Neuronal stem cell (in vitro differentiated cells): ENCODE results near the gene RNGTT.

Source experiments
- DNase-seq: peaks from one replicate; pipeline ENCODE4 v3.0.0-alpha.2; 2013; ENCODE audit warnings: low spot score
- H2AFZ ChIP-seq: one replicate; pipeline ENCODE4 v1.6.1; 2013; ENCODE audit warnings: mild to moderate bottlenecking, low read length, inconsistent platforms
- H2AK5ac ChIP-seq: 2 replicates; pipeline ENCODE4 v1.6.1; 2013; ENCODE audit warnings: low read depth, mild to moderate bottlenecking, inconsistent platforms, low read length, moderate library complexity, mixed read lengths
- H2BK120ac ChIP-seq: 2 replicates; pipeline ENCODE4 v1.6.1; 2013; ENCODE audit warnings: low read depth, mild to moderate bottlenecking, inconsistent platforms, low read length, moderate library complexity, mixed read lengths
- H2BK12ac ChIP-seq: one replicate; pipeline ENCODE4 v1.6.1; 2013; ENCODE audit warnings: low read length, inconsistent platforms
- H2BK15ac ChIP-seq: 2 replicates; pipeline ENCODE4 v1.6.1; 2013; ENCODE audit warnings: mild to moderate bottlenecking, low read length, inconsistent platforms, mixed read lengths
- H2BK5ac ChIP-seq: one replicate; pipeline ENCODE4 v1.6.1; 2013; ENCODE audit warnings: inconsistent platforms, mild to moderate bottlenecking, low read length, moderate library complexity
- H3K14ac ChIP-seq: one replicate; pipeline ENCODE4 v1.6.1; 2013; ENCODE audit warnings: low read length, inconsistent platforms
- H3K18ac ChIP-seq: 2 replicates; pipeline ENCODE4 v1.6.1; 2013; ENCODE audit warnings: low read length, inconsistent platforms
- H3K23ac ChIP-seq: 2 replicates; pipeline ENCODE4 v1.6.1; 2013; ENCODE audit warnings: low read depth, mild to moderate bottlenecking, mixed read lengths, low read length, inconsistent platforms; ENCODE audit not compliant: poor library complexity
- H3K27ac ChIP-seq: replicated peaks from 3 replicates; pipeline ENCODE4 v1.5.1; 2013; ENCODE audit warnings: low read length, inconsistent platforms
- H3K27me3 ChIP-seq, 3 experiments: 2 replicates each; pipeline ENCODE4 v1.6.1; 2013; ENCODE audit warnings: low read length in 3 of 3, mild to moderate bottlenecking in 2 of 3, inconsistent platforms in 1 of 3, low read depth in 1 of 3, mixed read lengths in 1 of 3, moderate library complexity in 1 of 3; ENCODE audit not compliant: control insufficient read depth in 3 of 3, insufficient read depth in 3 of 3
- H3K36me3 ChIP-seq, 2 donors: replicated peaks in 1 of 2; 2 replicates each; pipeline ENCODE4 v1.6.1; 2013; ENCODE audit warnings: low read length in 2 of 2; ENCODE audit not compliant: control insufficient read depth in 2 of 2, insufficient read depth in 2 of 2
- H3K4ac ChIP-seq: 2 replicates; pipeline ENCODE4 v1.6.1; 2013; ENCODE audit warnings: inconsistent platforms, mild to moderate bottlenecking, low read length, moderate library complexity
- H3K4me1 ChIP-seq, 2 donors: 1 replicate in 1 of 2; 2 replicates in 1 of 2; pipeline ENCODE4 v1.6.1; 2013; ENCODE audit warnings: low read length in 2 of 2, low read depth in 1 of 2; ENCODE audit not compliant: control insufficient read depth in 2 of 2, insufficient read depth in 1 of 2
- H3K4me2 ChIP-seq: one replicate; pipeline ENCODE4 v1.6.1; 2013; ENCODE audit warnings: mild to moderate bottlenecking, low read length, inconsistent platforms; ENCODE audit not compliant: insufficient read depth, poor library complexity, severe bottlenecking
- H3K4me3 ChIP-seq, 2 donors: 2 replicates each; pipeline ENCODE4 v1.5.1; 2013; ENCODE audit warnings: low read length in 2 of 2, mild to moderate bottlenecking in 2 of 2, inconsistent platforms in 1 of 2, moderate library complexity in 1 of 2
- H3K79me1 ChIP-seq: one replicate; pipeline ENCODE4 v1.6.1; 2013; ENCODE audit warnings: low read depth, mild to moderate bottlenecking, inconsistent platforms, low read length, moderate library complexity
- H3K9ac ChIP-seq: one replicate; pipeline ENCODE4 v1.6.1; 2013; ENCODE audit warnings: mild to moderate bottlenecking, low read depth, low read length, inconsistent platforms; ENCODE audit not compliant: poor library complexity
- H3K9me3 ChIP-seq, 2 donors: replicated peaks in 1 of 2; 2 replicates each; pipeline versions ENCODE3 to v1.6.1; 2013; ENCODE audit warnings: low read length in 2 of 2, mild to moderate bottlenecking in 2 of 2, inconsistent platforms in 1 of 2, low read depth in 1 of 2, mixed read lengths in 1 of 2, moderate library complexity in 1 of 2; ENCODE audit not compliant: control insufficient read depth in 2 of 2, insufficient read depth in 1 of 2
- H4K8ac ChIP-seq: one replicate; pipeline ENCODE4 v1.6.1; 2013; ENCODE audit warnings: low read depth, mild to moderate bottlenecking, inconsistent platforms, low read length, moderate library complexity
- H4K91ac ChIP-seq: one replicate; pipeline ENCODE4 v1.6.1; 2013; ENCODE audit warnings: low read length, low read depth, mild to moderate bottlenecking, inconsistent platforms; ENCODE audit not compliant: poor library complexity
- WGBS, 2 donors: extraction: QIAGEN DNeasy Blood & Tissue Kit; methylation state at CpG; one replicate each; pipeline ENCODE4 v1.1.7; 2013; ENCODE audit warnings: missing lambda C conversion rate in 2 of 2, mixed read lengths in 1 of 2; ENCODE audit not compliant: insufficient read length in 2 of 2, insufficient replicate concordance in 1 of 2; ENCODE audit errors: extremely low coverage in 2 of 2; 5-methylcytosine and 5-hydroxymethylcytosine counted together

RNGTT gene

GRCh38 chr6:88825856-88826255, 137.6 kb downstream of the RNGTT start:
- no peaks in the 10 kb centered on the region for H3K27me3 ChIP-seq
- no peak overlapping the region for H4K8ac ChIP-seq
- DNase-seq, result no peak
- H2BK5ac ChIP-seq, result no peak overlapping the region
- no CpG with 5 or more reads among the region's 3 CpGs for WGBS, 2 donors
- H3K4me2 ChIP-seq, result no peak overlapping the region
- H2AK5ac ChIP-seq, result no peak overlapping the region
- H3K23ac ChIP-seq, result no peak overlapping the region
- H2BK120ac ChIP-seq, result no peak overlapping the region
- H3K9ac ChIP-seq, result no peak overlapping the region
- no peak overlapping the region for H3K27ac ChIP-seq
- H2AFZ ChIP-seq, result no peak overlapping the region
- no peaks in the 10 kb centered on the region for H3K36me3 ChIP-seq
- no peak overlapping the region for H4K91ac ChIP-seq
- H3K14ac ChIP-seq, result no peak overlapping the region
- H3K79me1 ChIP-seq, result no peaks in the 10 kb centered on the region
- H2BK15ac ChIP-seq, result no peak overlapping the region
- H3K4me3 ChIP-seq, result no peak overlapping the region
- no peaks in the 10 kb centered on the region for H3K4me1 ChIP-seq
- peaks cover 0 to 5% of the 10 kb centered on the region in 2 donors for H3K9me3 ChIP-seq
- no peak overlapping the region for H3K18ac ChIP-seq
- no peak overlapping the region for H2BK12ac ChIP-seq
- H3K4ac ChIP-seq, result no peak overlapping the region

DNA sequence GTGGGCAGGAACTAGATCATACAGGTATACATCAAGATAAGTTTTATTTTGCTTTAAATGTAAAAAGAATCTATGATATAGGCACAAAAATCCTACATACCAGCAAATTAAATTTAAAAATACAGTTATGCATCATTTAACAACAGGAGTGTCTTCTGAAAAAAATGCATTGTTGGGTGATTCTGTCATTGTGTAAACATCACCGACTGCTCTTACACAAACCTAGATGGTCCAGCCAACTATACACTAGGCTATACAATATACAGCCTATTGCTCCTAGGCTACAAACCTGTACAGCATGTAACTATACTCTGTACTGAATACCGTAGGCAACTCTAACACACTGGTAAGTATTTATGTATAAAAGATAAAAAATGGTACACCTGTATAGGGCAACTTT, 139.4 kb downstream of the RNGTT start:
- peaks cover 0 to 5% of the 10 kb centered on the region in 2 donors for H3K9me3 ChIP-seq
- no peak overlapping the region for H2BK5ac ChIP-seq
- no peak overlapping the region for H2AFZ ChIP-seq
- no peak overlapping the region for H3K9ac ChIP-seq
- no peaks in the 10 kb centered on the region for H3K79me1 ChIP-seq
- no peaks in the 10 kb centered on the region for H3K4me1 ChIP-seq
- no peak overlapping the region for H3K4me3 ChIP-seq
- H3K36me3 ChIP-seq, result no peaks in the 10 kb centered on the region
- WGBS, 2 donors, result no CpG with 5 or more reads among the region's 2 CpGs
- H3K4me2 ChIP-seq, result no peak overlapping the region
- H2BK15ac ChIP-seq, result no peak overlapping the region
- no peak overlapping the region for H2AK5ac ChIP-seq
- no peak overlapping the region for H3K27ac ChIP-seq
- no peak overlapping the region for H3K23ac ChIP-seq
- no peak overlapping the region for H2BK12ac ChIP-seq
- no peak overlapping the region for H4K91ac ChIP-seq
- no peak overlapping the region for H2BK120ac ChIP-seq
- H3K18ac ChIP-seq, result no peak overlapping the region
- H4K8ac ChIP-seq, result no peak overlapping the region
- H3K27me3 ChIP-seq, result no peaks in the 10 kb centered on the region
- no peak overlapping the region for H3K14ac ChIP-seq
- no peak for DNase-seq
- H3K4ac ChIP-seq, result no peak overlapping the region

- Histone ChIP-seq H2AK5ac (no peak overlapping the region), H3K27ac (no peak overlapping the region)
Measured at GRCh38 chr6:88815491-88815890, 147.9 kb downstream of the RNGTT start.

DNA sequence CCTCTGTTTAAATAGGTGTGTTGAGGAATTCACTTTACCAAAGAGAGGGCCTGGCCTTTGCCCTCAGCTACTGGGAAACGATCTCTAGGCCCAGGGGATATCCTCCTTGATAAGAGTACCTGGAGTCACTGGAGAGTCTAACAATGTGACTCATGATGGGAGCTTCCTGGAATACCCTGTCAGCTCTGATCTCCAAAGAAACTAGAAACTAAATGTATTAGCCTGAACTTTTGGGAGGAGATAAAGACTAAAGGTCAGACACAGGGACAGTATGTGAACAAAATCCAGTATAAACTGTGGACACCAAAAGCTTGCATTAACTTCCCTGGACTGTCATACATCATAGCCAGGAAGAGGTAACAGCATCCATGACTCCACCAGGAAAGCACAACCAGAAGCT, 148.5 kb downstream of the RNGTT start:
- no peak overlapping the region for H3K9ac ChIP-seq
- H3K4me2 ChIP-seq, result no peak overlapping the region
- H3K4me3 ChIP-seq, result no peak overlapping the region
- no peak overlapping the region for H2BK120ac ChIP-seq
- no peak overlapping the region for H2BK15ac ChIP-seq
- H2BK12ac ChIP-seq, result no peak overlapping the region
- no peaks in the 10 kb centered on the region for H3K79me1 ChIP-seq
- H3K18ac ChIP-seq, result no peak overlapping the region
- WGBS, 2 donors, result no CpG with 5 or more reads among the region's 1 CpG
- no peak for DNase-seq
- no peaks in the 10 kb centered on the region for H3K4me1 ChIP-seq
- no peak overlapping the region for H3K14ac ChIP-seq
- no peak overlapping the region for H2AK5ac ChIP-seq
- no peak overlapping the region for H3K4ac ChIP-seq
- no peaks in the 10 kb centered on the region for H3K9me3 ChIP-seq
- H3K27me3 ChIP-seq, result no peaks in the 10 kb centered on the region
- no peak overlapping the region for H4K8ac ChIP-seq
- no peak overlapping the region for H4K91ac ChIP-seq
- no peak overlapping the region for H3K27ac ChIP-seq
- H2AFZ ChIP-seq, result no peak overlapping the region
- H2BK5ac ChIP-seq, result no peak overlapping the region
- H3K23ac ChIP-seq, result no peak overlapping the region
- no peaks in the 10 kb centered on the region for H3K36me3 ChIP-seq

More at GRCh38 chr6:88815491-88815890, 147.9 kb downstream of the RNGTT start:
- Histone ChIP-seq H3K4me3 (no peak overlapping the region), H3K36me3 (no peaks in the 10 kb centered on the region), H2BK12ac (no peak overlapping the region), H3K18ac (no peak overlapping the region), H3K79me1 (no peaks in the 10 kb centered on the region), H3K4me1 (no peaks in the 10 kb centered on the region), H3K9me3 (no peaks in the 10 kb centered on the region), H2BK5ac (no peak overlapping the region), H3K9ac (no peak overlapping the region), H3K27me3 (no peaks in the 10 kb centered on the region), H4K91ac (no peak overlapping the region), H3K4me2 (no peak overlapping the region), H3K23ac (no peak overlapping the region), H2BK120ac (no peak overlapping the region), H3K4ac (no peak overlapping the region), H2AFZ (no peak overlapping the region), H3K14ac (no peak overlapping the region), H4K8ac (no peak overlapping the region), H2BK15ac (no peak overlapping the region)
- WGBS, 2 donors, result no CpG with 5 or more reads among the region's 5 CpGs
- DNase-seq, result no peak
